GM12801 (cell line): Measurements from ENCODE around the gene FARP1.

Source experiments
- CTCF ChIP-seq: IDR thresholded peaks from one replicate; pipeline ENCODE4 v1.5.1; 2011; ENCODE audit warnings: control low read depth; ENCODE audit not compliant: insufficient read length; ENCODE audit errors: extremely low read depth

The FARP1 gene

GRCh38 chr13:98475522-98475921 lies 332.6 kb downstream of the FARP1 start:
- no peak for TF ChIP-seq CTCF

GRCh38 chr13:98476106-98476505 lies 333.2 kb downstream of the FARP1 start:
- TF ChIP-seq CTCF = no peak

GRCh38 chr13:98476538-98476966 lies 333.7 kb downstream of the FARP1 start:
- TF ChIP-seq CTCF = no peak

- TF ChIP-seq CTCF = no peak
These were observed 335.6 kb downstream of the FARP1 start for GRCh38 chr13:98478189-98479129.

GRCh38 chr13:98479496-98480003 lies 336.7 kb downstream of the FARP1 start:
- no peak for TF ChIP-seq CTCF

GRCh38 chr13:98480915-98481877 lies 338.3 kb downstream of the FARP1 start:
- no peak for TF ChIP-seq CTCF
